Activated CD8-positive, alpha-beta T cell treated with anti-CD3 and anti-CD28 coated beads for 36 hours (primary cell): Measurements from ENCODE around the gene ADARB2. TPM values are rescaled to one million over a fixed set of nuclear protein-coding genes. Genes with fewer than 3 reads are reported as not detected.
"Not testable (repeated sequence)": the region's sequence is repeated elsewhere in the genome, so short reads cannot be mapped to it uniquely, and the experiment has no call there.

Source experiments
- ATAC-seq: fragments of 200-7000 bp; cut with Tn5 transposase; one replicate; pipeline ENCODE4 v1.10.0; 2021; ENCODE audit warnings: mild to moderate bottlenecking, moderate library complexity
- CTCF ChIA-PET: fragments of 350-600 bp; sonication (Branson Sonifier 250); formaldehyde crosslinking; loops from one replicate; lab custom pipeline; 2021; ENCODE audit warnings: antibody characterized with exemption; lab: Charles Lee
- POLR2A ChIA-PET: fragments of 350-600 bp; sonication (Branson Sonifier 250); formaldehyde crosslinking; loops from one replicate; lab custom pipeline; 2021; ENCODE audit warnings: antibody characterized with exemption; lab: Charles Lee
- DNase-seq: peaks from one replicate; pipeline ENCODE4 v3.0.0-alpha.2; 2020
- H3K27ac Mint-ChIP-seq: one replicate; pipeline ENCODE4 v1.8.0; 2021; ENCODE audit warnings: mild to moderate bottlenecking, mixed read lengths
- H3K27me3 Mint-ChIP-seq: one replicate; pipeline ENCODE4 v1.8.0; 2021; ENCODE audit warnings: mixed read lengths
- H3K36me3 Mint-ChIP-seq: one replicate; pipeline ENCODE4 v1.8.0; 2021; ENCODE audit warnings: low read depth, mixed read lengths
- H3K4me1 Mint-ChIP-seq: one replicate; pipeline ENCODE4 v1.8.0; 2021; ENCODE audit warnings: low read depth, mixed read lengths
- H3K4me3 Mint-ChIP-seq: one replicate; pipeline ENCODE4 v1.8.0; 2021; ENCODE audit warnings: mild to moderate bottlenecking, moderate library complexity, mixed read lengths
- H3K9me3 Mint-ChIP-seq: one replicate; pipeline ENCODE4 v1.8.0; 2021; ENCODE audit warnings: mixed read lengths
- CTCF ChIP-seq: fragments of 200-600 bp; IDR thresholded peaks from one replicate; pipeline ENCODE4 v1.8.0; 2022; ENCODE audit warnings: antibody characterized with exemption, mild to moderate bottlenecking
- intact Hi-C: fragments of 100-400 bp; cut with micrococcal nuclease; formaldehyde crosslinking; loops from one replicate; pipeline ENCODE4 v1.10.0; 2022
- total RNA-seq, 2 experiments: library from RNA; stranded (reverse); gene quantifications; one replicate each; pipeline ENCODE4 v1.2.3, GENCODE V29; 2021

Gene ADARB2
- total RNA-seq, 2 experiments from 2014 or later, result 1.3 to 1.6 TPM

DNA sequence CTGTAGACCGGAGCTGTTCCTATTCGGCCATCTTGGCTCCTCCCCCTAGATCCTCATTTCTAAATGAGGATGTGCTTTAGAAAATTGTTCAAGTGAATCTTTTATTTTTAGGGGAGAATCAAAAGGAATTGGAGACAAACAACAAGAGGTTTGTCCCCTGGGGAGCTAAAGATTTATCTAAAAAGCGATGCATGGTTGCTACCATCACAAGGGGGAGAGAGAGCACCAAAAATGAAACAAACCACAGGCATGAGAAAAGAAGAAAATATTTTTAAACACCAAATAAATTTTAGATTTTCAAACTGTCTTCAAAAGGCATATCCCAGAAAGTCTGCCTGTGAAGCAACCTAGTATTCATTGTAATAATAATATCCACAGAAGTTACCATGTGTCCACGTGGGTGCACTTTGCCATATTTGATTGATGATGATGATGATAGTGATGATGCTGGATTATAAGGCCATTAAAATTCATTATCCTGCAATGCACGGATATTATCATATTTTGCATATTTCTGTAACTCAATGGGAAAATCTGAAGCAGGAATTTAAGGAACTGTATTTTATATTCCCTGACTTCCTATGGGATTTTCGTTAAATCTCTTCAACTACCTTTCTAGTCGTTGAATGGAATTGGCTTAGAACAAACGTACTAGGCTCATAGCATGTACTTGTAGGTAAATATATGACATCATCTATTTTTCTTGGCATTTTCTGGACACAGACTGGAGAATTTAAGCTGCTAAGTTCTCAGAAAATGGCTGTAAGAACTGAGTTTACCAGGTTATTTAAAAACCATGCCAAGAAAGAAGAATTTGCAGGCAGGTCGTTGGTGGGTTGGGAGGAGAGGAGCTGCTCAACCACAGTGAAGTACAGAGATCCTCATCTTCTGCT lies 509.6 kb downstream of the ADARB2 start:
- ChIA-PET CTCF (no interaction called here), POLR2A (no interaction called here)
- DNase-seq (no peak), ATAC-seq (no peak)
- Mint-ChIP-seq H3K27me3 (no peaks in the 10 kb centered on the region), H3K9me3 (peaks cover 7% of the 10 kb centered on the region), H3K36me3 (peaks cover 5% of the 10 kb centered on the region), H3K4me3 (no peak overlapping the region), H3K27ac (no peak overlapping the region), H3K4me1 (no peaks in the 10 kb centered on the region)
- intact Hi-C loops, result no loop called here
- no peak for TF ChIP-seq CTCF

- POLR2A ChIA-PET, H3K4me3 Mint-ChIP-seq, H3K9me3 Mint-ChIP-seq, DNase-seq, H3K27ac Mint-ChIP-seq, H3K27me3 Mint-ChIP-seq, H3K4me1 Mint-ChIP-seq, intact Hi-C loops, ATAC-seq, H3K36me3 Mint-ChIP-seq, CTCF ChIA-PET: not testable (repeated sequence)
Measured at GRCh38 chr10:1226907-1227306, 510.4 kb downstream of the ADARB2 start.

- DNase-seq, H3K9me3 Mint-ChIP-seq, H3K27me3 Mint-ChIP-seq, H3K4me3 Mint-ChIP-seq, CTCF ChIA-PET, intact Hi-C loops, H3K36me3 Mint-ChIP-seq, POLR2A ChIA-PET, H3K4me1 Mint-ChIP-seq, ATAC-seq, H3K27ac Mint-ChIP-seq: not testable (repeated sequence)
Measured at GRCh38 chr10:1219874-1220273, 517.5 kb downstream of the ADARB2 start.

DNA sequence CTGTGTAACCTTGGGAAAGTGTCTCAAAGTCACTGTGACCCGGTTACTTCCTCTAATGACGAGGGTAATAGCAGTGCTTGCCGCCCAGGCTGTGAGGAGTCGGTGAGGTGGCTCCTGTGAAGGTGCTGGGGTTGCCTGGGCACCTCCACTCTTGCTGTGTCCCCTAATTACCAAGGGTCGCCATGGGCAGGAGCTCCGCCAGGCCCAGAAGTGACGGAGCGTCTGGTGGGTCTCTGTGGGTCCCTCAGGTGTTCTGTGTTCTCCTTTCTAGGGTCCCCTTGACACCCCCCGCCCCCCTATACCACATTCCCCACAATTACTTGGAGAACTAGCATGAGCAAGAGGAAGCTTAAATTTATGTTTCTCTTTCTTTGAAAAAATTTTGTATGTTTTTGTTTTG lies 519.7 kb downstream of the ADARB2 start:
- no peak for TF ChIP-seq CTCF
- H3K36me3 Mint-ChIP-seq, result no peaks in the 10 kb centered on the region
- H3K27me3 Mint-ChIP-seq, result no peaks in the 10 kb centered on the region
- H3K4me3 Mint-ChIP-seq, result no peak overlapping the region
- DNase-seq (no peak), ATAC-seq (no peak)
- intact Hi-C loops, result no loop called here
- CTCF ChIA-PET, result no interaction called here
- POLR2A ChIA-PET, result no interaction called here
- H3K27ac Mint-ChIP-seq, result no peak overlapping the region
- no peaks in the 10 kb centered on the region for H3K4me1 Mint-ChIP-seq
- no peaks in the 10 kb centered on the region for H3K9me3 Mint-ChIP-seq

- H3K4me1 Mint-ChIP-seq, result no peaks in the 10 kb centered on the region
- H3K36me3 Mint-ChIP-seq, result no peaks in the 10 kb centered on the region
- H3K9me3 Mint-ChIP-seq, result no peaks in the 10 kb centered on the region
- TF ChIP-seq CTCF, result no peak
- no peaks in the 10 kb centered on the region for H3K27me3 Mint-ChIP-seq
- H3K4me3 Mint-ChIP-seq, result no peak overlapping the region
- intact Hi-C loops, result no loop called here
- POLR2A ChIA-PET, result no interaction called here
- no peak overlapping the region for H3K27ac Mint-ChIP-seq
- DNase-seq (no peak), ATAC-seq (no peak)
- CTCF ChIA-PET, result no interaction called here
Measured at GRCh38 chr10:1217237-1217587, 520.1 kb downstream of the ADARB2 start.

DNA sequence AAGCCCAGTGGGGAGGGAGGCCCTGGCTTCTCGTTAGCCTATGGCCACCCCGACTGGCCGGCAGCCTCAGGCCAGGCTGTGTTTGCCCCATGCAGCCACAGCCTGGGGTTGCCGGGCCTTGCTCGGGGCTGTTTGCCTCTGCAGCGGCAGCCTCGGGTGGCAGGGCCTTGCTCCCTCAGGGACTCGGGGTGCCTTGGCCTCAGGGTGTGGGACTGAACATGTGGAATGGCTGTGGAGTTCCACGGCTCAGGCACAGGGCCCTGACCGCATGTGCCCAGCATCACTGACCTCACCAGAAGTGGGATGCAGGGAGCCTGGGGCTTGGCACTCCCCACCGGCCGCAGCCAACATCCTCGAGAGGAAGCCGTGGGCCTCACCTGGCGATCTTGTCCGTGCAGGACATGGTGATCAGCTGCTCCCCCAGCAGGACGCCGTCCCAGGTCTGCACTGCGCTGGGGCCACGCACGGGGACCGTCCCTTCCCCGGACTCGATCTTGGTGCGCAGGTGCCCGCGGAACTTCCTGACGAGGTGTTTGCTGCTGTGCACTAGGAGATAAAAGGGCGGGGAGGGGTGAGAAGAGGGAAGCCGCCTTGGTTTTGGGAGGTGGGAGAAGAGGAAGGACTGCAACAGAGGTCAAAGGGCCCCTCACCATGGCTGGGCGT lies 520.6 kb downstream of the ADARB2 start:
- POLR2A ChIA-PET, result no interaction called here
- H3K27ac Mint-ChIP-seq, result no peak overlapping the region

More for the DNA sequence above, 520.6 kb downstream of the ADARB2 start:
- ATAC-seq (no peak), DNase-seq (no peak)
- Mint-ChIP-seq H3K36me3 (no peaks in the 10 kb centered on the region), H3K4me3 (no peak overlapping the region), H3K9me3 (no peaks in the 10 kb centered on the region), H3K27me3 (no peaks in the 10 kb centered on the region), H3K4me1 (no peaks in the 10 kb centered on the region)
- CTCF ChIA-PET, result no interaction called here
- intact Hi-C loops, result no loop called here
- TF ChIP-seq CTCF, result no peak
